Sigmoid colon (tissue), 3 donors: ENCODE measurements around the gene ATXN10.

Experiments
- POLR2A ChIP-seq, 2 donors: fragments of 450-650 bp; IDR thresholded peaks; one replicate each; pipeline ENCODE4 v1.6.1; 2016; ENCODE audit warnings: antibody characterized with exemption in 2 of 2, mild to moderate bottlenecking in 2 of 2, moderate library complexity in 2 of 2
- TF ChIP-seq, protein P1 (sequence below), 4 experiments: fragments of 450-650 bp in 3 of 4; fragments of 200-600 bp in 1 of 4; IDR thresholded peaks; one replicate each; pipeline ENCODE4 v1.5.1; 2016 to 2019; ENCODE audit warnings: antibody characterized with exemption in 4 of 4, mild to moderate bottlenecking in 3 of 4, moderate library complexity in 2 of 4

DNA sequence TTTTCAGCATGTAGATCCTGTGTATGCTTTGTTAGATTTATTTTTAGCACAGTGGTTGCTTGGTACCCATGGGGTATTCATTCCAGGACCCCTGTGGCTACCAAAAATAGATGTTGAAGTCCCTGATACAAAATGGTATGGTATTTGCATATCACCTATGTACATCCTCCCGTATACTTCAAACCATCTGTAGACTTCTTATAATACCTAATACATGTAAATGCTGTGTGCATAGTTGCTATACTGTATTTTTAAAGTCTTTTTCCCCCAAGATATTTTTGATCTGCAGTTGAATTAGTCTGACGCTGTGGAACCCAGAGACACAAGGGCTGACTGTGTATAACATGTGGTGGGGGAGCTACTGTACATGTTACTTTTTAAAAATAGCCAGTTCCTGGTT lies 101.1 kb downstream of the ATXN10 start:
- TF ChIP-seq, protein P1, sequence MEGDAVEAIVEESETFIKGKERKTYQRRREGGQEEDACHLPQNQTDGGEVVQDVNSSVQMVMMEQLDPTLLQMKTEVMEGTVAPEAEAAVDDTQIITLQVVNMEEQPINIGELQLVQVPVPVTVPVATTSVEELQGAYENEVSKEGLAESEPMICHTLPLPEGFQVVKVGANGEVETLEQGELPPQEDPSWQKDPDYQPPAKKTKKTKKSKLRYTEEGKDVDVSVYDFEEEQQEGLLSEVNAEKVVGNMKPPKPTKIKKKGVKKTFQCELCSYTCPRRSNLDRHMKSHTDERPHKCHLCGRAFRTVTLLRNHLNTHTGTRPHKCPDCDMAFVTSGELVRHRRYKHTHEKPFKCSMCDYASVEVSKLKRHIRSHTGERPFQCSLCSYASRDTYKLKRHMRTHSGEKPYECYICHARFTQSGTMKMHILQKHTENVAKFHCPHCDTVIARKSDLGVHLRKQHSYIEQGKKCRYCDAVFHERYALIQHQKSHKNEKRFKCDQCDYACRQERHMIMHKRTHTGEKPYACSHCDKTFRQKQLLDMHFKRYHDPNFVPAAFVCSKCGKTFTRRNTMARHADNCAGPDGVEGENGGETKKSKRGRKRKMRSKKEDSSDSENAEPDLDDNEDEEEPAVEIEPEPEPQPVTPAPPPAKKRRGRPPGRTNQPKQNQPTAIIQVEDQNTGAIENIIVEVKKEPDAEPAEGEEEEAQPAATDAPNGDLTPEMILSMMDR (IDR thresholded peaks at IDR 0.05) = no peak
- no peak for TF ChIP-seq POLR2A (IDR thresholded peaks at IDR 0.05)
